HG02943 (cell line): ENCODE data around the gene FCN1.

Experiments used
- ATAC-seq: cut with Tn5 transposase; IDR thresholded peaks from one replicate; pipeline ENCODE4 v1.9.1; 2021; ENCODE audit warnings: mild to moderate bottlenecking, low read depth, moderate library complexity; ENCODE audit not compliant: unreplicated experiment

Gene FCN1

GRCh38 chr9:134880484-134881312 is 37.0 kb downstream of the FCN1 start, which contains the start of gene FCN2:
Gene FCN2 (plus strand): TSS chr9:134880810. CDS start chr9:134880822, 12 bp downstream.
- ATAC-seq = no peak

GRCh38 chr9:134879664-134880483 is 37.8 kb downstream of the FCN1 start:
- ATAC-seq = no peak

DNA sequence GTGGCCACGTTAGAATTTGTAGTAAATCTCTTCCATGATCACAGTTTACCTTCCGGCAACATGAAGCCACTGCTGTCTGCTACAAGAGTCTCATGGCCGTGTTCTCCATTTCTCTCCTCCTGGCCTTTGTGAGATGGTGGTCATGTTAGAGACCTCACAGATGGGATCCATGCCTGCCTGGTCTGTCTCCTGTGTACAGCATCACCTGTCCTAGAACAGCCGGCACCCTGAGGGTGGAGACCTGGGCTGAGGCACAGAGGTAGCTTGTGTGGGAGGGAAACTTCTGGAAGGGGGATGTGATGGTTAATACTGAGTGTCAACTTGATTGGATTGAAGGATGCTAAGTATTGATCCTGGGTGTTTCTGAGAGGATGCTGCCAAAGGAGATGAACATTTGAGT is 40.2 kb downstream of the FCN1 start:
- no peak for ATAC-seq

GRCh38 chr9:134875371-134875770 is 42.3 kb downstream of the FCN1 start:
- ATAC-seq = no peak

GRCh38 chr9:134872482-134873231 is 45.1 kb downstream of the FCN1 start:
- ATAC-seq = no peak

DNA sequence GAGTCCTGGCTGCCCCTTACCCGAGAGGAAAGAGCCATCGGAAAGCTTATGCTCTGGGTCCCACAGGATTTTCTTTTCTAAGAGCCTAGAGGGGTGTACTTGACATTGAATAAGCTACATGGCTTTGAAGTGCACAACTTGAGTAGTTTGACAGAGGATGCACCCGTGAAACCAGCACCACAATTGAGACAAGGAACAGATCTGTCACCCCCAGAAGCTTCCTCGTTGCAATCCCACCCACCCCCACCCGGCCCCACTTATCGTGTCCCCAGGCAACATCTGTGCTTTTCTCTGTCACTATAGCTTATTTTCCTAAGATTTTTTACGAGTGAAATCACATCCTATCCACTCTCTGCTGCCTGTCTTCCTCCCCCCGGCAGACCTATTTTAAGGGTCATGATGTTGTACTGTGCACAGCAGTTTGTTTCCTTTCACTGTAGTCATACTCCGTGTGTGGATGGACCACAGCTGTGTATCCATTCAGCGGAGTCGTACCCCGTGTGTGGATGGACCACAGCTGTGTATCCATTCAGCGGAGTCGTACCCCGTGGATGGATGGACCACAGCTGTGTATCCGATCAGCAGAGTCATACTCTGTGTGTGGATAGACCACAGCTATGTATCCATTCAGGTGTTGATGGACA is 45.9 kb downstream of the FCN1 start:
- ATAC-seq = no peak

- ATAC-seq = no peak
Observed at GRCh38 chr9:134870746-134871662, 46.7 kb downstream of the FCN1 start.

- ATAC-seq = no peak
Observed at GRCh38 chr9:134870301-134870694, 47.4 kb downstream of the FCN1 start.

- no peak for ATAC-seq
Observed at GRCh38 chr9:134869554-134870300, 48.0 kb downstream of the FCN1 start.

DNA sequence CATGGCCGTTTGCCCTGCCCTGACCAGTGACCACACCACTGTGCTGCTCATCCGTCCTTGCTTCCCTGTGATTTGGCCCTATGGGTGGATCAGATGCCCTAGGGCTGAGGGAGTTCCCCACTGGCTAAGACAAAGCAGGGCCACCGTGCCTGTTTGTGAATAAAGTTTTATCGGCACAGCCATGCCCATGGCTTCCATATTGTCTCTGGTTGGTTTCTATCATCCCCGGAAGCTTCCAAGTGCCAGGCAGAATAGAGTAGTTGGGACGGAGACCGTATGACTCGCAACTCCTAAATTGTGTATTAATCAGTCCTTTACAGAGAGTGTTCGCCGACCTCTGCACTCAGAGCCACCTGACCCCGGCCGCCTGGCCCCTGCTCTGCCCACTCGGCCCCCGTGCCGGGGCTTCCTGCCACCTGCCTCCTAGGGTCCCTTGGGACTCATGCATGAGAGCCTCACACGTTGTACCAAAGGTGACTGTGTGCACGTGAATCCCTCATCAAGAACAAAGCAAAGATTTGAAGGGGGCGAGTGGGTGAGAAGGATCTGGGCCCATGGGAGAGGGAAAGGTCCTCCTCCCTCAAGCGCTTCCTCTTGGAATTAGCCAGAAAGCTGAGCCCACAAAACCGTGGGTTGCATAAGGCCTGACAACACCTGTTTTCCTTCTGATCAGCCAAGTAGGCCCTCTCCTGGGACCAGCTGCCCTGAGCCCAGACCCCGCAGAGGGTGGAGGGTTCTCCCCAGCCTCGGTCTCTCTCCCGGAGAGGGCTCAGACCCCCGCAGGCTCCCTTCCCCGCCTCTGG is 48.8 kb downstream of the FCN1 start:
- no peak for ATAC-seq

- ATAC-seq = no peak
Observed at GRCh38 chr9:134867917-134868750, 49.6 kb downstream of the FCN1 start.

DNA sequence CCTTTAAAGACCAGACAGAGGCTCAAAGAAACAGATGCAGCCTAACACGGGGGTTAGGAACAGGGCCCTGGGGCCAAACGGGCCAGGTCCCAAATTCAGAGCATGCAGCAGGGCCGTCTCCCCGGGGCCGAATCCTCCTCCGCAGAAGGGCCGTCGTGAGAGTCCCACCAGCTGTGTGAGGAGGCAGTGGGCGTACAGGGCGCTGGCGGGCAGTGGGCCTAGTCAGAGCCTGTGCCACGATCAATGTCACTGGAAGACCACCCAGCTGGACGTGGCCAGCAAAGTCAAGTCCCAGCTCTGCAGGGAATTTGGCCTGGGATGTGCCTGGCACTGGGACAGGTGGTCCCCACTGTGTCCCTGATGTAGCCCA is 52.9 kb downstream of the FCN1 start:
- no peak for ATAC-seq

- no peak for ATAC-seq
Observed at GRCh38 chr9:134863941-134864820, 53.5 kb downstream of the FCN1 start.

DNA sequence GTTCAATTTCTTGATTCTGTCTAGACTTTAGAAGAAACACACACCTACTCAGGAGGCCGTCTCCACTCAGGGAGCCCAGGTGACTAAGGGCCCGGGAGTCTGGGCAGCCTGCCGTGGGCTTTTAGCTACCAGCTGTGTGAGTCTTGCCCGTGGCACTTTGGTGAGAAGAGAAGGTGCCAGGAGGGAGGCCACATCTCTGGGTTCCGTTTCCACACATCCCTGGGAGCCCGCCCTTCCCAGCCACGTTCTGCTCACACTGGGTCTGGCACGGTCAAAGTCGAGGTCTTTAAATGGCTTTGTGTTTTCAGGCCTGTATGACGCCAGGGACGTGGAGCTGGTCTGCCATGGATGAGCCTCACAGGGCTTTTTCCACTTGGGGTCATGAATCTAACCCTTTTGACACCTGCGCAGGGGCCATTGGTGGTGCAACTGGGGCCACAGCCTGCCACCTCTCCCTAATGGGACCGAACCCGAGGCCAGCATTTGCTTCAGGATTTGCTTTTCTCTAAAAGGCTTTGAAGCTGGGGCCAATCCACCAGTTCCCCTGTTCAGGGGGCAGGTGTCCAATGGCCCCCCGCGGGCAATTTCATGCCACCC is 54.3 kb downstream of the FCN1 start:
- ATAC-seq = no peak

- no peak for ATAC-seq
Observed at GRCh38 chr9:134861595-134862334, 55.9 kb downstream of the FCN1 start.
